ENCODE measurements around the gene TRAPPC14.

- TF ChIP-seq CTCF (IDR thresholded peaks at IDR 0.05) (no peak), POLR2A (IDR thresholded peaks at IDR 0.05) (no peak)
These were observed 47.4 kb downstream of the TRAPPC14 start for GRCh38 chr7:100111156-100111555.
